Measurements from ENCODE around the gene LMX1A. TPM values are rescaled to one million over a fixed set of nuclear protein-coding genes. Genes with fewer than 3 reads are reported as not detected.

Gene LMX1A
- polyA plus RNA-seq, 3 donors: not detected

GRCh38 chr1:165248969-165249571, 107.4 kb downstream of the LMX1A start:
- Histone ChIP-seq H3K36me3 (replicated peaks in 1 of 2; ENCODE audit: control insufficient read depth in 1 of 2, insufficient read depth in 2 of 2, low read length in 2 of 2) (no peaks in the 10 kb centered on the region), H2AFZ (ENCODE audit: insufficient read depth, low read depth, low read length, poor library complexity, severe bottlenecking) (no peak overlapping the region), H3K4me1 (ENCODE audit: control insufficient read depth in 1 of 2, insufficient read depth in 2 of 2, low read length in 2 of 2) (no peaks in the 10 kb centered on the region), H3K27me3 (ENCODE audit: control insufficient read depth in 2 of 2, insufficient read depth in 2 of 2, low read length in 2 of 2) (no peaks in the 10 kb centered on the region), H3K9ac (ENCODE audit: insufficient read depth, low read length, poor library complexity, severe bottlenecking) (no peak overlapping the region), H3K79me2 (ENCODE audit: insufficient read depth, low read length) (no peaks in the 10 kb centered on the region), H4K20me1 (ENCODE audit: insufficient read depth, low read length) (no peaks in the 10 kb centered on the region), H3K27ac (ENCODE audit: low read depth in 1 of 2, low read length in 2 of 2) (no peak overlapping the region), H3K9me3 (replicated peaks in 1 of 2; ENCODE audit: control insufficient read depth in 1 of 2, insufficient read depth in 1 of 2, low read length in 2 of 2) (no peaks in the 10 kb centered on the region), H3K4me3 (replicated peaks in 1 of 3; ENCODE audit: low read depth in 2 of 3, low read length in 3 of 3) (no peak overlapping the region), H3K4me2 (replicated peaks; ENCODE audit: extremely low read depth, low read length, poor library complexity, severe bottlenecking) (no peak overlapping the region)
- H3K27me3 Mint-ChIP-seq (ENCODE audit: low read depth in 3 of 3): peaks cover 2 to 12% (median 5%) of the 10 kb centered on the region in 3 donors
- intact Hi-C loops (cut with micrococcal nuclease): no loop called here
- DNase-seq: no peak
- no peaks in the 10 kb centered on the region for H3K36me3 Mint-ChIP-seq
- H3K9me3 Mint-ChIP-seq: no peaks in the 10 kb centered on the region
- 77% methylated on average over 2 of the region's 5 CpGs for WGBS (ENCODE audit: insufficient coverage)
- TF ChIP-seq CTCF (IDR thresholded peaks at IDR 0.05): no peak
- no peaks in the 10 kb centered on the region for H3K4me1 Mint-ChIP-seq
- peak overlapping the region in 1 of 2 donors; percentile 21 for H3K4me3 Mint-ChIP-seq
- H3K27ac Mint-ChIP-seq: no peak overlapping the region

- Mint-ChIP-seq H3K4me3 (no peak overlapping the region), H3K27me3 (ENCODE audit: low read depth in 3 of 3) (peaks cover 9 to 21% (median 12%) of the 10 kb centered on the region in 3 donors), H3K4me1 (no peaks in the 10 kb centered on the region), H3K36me3 (no peaks in the 10 kb centered on the region), H3K27ac (no peak overlapping the region), H3K9me3 (peaks cover 0 to 8% (median 0%) of the 10 kb centered on the region in 7 donors)
- no peak overlapping the region for H3K27ac ChIP-seq (ENCODE audit: low read depth in 1 of 2, low read length in 2 of 2)
- intact Hi-C loops (cut with micrococcal nuclease): no loop called here
- H3K27me3 ChIP-seq (ENCODE audit: control insufficient read depth in 2 of 2, insufficient read depth in 2 of 2, low read length in 2 of 2): peaks cover 10 to 21% of the 10 kb centered on the region in 2 donors
- H3K4me2 ChIP-seq (replicated peaks; ENCODE audit: extremely low read depth, low read length, poor library complexity, severe bottlenecking): no peak overlapping the region
- 89% methylated on average over 4 of the region's 4 CpGs for WGBS (ENCODE audit: insufficient coverage)
- no peaks in the 10 kb centered on the region for H4K20me1 ChIP-seq (ENCODE audit: insufficient read depth, low read length)
- no peaks in the 10 kb centered on the region for H3K9me3 ChIP-seq (replicated peaks in 1 of 2; ENCODE audit: control insufficient read depth in 1 of 2, insufficient read depth in 1 of 2, low read length in 2 of 2)
- H3K4me1 ChIP-seq (ENCODE audit: control insufficient read depth in 1 of 2, insufficient read depth in 2 of 2, low read length in 2 of 2): no peaks in the 10 kb centered on the region
- H3K9ac ChIP-seq (ENCODE audit: insufficient read depth, low read length, poor library complexity, severe bottlenecking): no peak overlapping the region
- no peak for TF ChIP-seq CTCF (IDR thresholded peaks at IDR 0.05)
- H2AFZ ChIP-seq (ENCODE audit: insufficient read depth, low read depth, low read length, poor library complexity, severe bottlenecking): no peak overlapping the region
- H3K4me3 ChIP-seq (replicated peaks in 1 of 3; ENCODE audit: low read depth in 2 of 3, low read length in 3 of 3): no peak overlapping the region
- no peaks in the 10 kb centered on the region for H3K79me2 ChIP-seq (ENCODE audit: insufficient read depth, low read length)
- DNase-seq: no peak
- H3K36me3 ChIP-seq (replicated peaks in 1 of 2; ENCODE audit: control insufficient read depth in 1 of 2, insufficient read depth in 2 of 2, low read length in 2 of 2): no peaks in the 10 kb centered on the region
These were observed 114.6 kb downstream of the LMX1A start for GRCh38 chr1:165241952-165242351.
